Stomach (tissue), 9 donors: ENCODE data around the gene ATF5. TPM values are rescaled to one million over a fixed set of nuclear protein-coding genes. Genes with fewer than 3 reads are reported as not detected.

Experiments used
- DNase-seq, 2 donors: peaks; one replicate each; pipeline versions ENCODE4 v3.0.0 to v3.0.0-alpha.2; 2013 to 2019
- H3K27ac ChIP-seq, 5 donors: fragments of 200-600 bp in 4 of 5; sonication (generic) in 4 of 5; one replicate each; pipeline ENCODE4 v1.5.1; 2013 to 2019; ENCODE audit warnings: mild to moderate bottlenecking in 1 of 5, moderate library complexity in 1 of 5
- H3K27me3 ChIP-seq, 3 donors: fragments of 200-600 bp; sonication (generic); one replicate each; pipeline ENCODE4 v1.5.1; 2017 to 2019; ENCODE audit warnings: mixed run types in 1 of 3
- H3K36me3 ChIP-seq, 4 donors: fragments of 200-600 bp; sonication (generic); 1 replicate in 3 of 4; 2 replicates in 1 of 4; pipeline ENCODE4 v1.5.1; 2016 to 2019
- H3K4me1 ChIP-seq, 4 donors: fragments of 200-600 bp; sonication (generic); one replicate each; pipeline ENCODE4 v1.5.1; 2016 to 2019
- H3K4me3 ChIP-seq, 4 donors: fragments of 200-600 bp; sonication (generic) in 3 of 4; one replicate each; pipeline ENCODE4 v1.5.1; 2016 to 2019; ENCODE audit warnings: mild to moderate bottlenecking in 1 of 4
- H3K9me3 ChIP-seq, 4 donors: fragments of 200-600 bp; sonication (generic); one replicate each; pipeline ENCODE4 v1.5.1; 2016 to 2019
- CTCF ChIP-seq, 7 experiments: fragments of 450-650 bp in 4 of 7; fragments of 200-600 bp in 3 of 7; sonication (generic) in 3 of 7; IDR thresholded peaks; one replicate each; pipeline ENCODE4 v1.5.1; 2016 to 2019; ENCODE audit warnings: antibody characterized with exemption in 7 of 7, control low read depth in 2 of 7, mild to moderate bottlenecking in 1 of 7
- EP300 ChIP-seq: sonication (generic); formaldehyde crosslinking; IDR thresholded peaks from one replicate; pipeline ENCODE4 v1.6.1; 2017; ENCODE audit warnings: antibody characterized with exemption
- POLR2A ChIP-seq, 4 donors: fragments of 450-650 bp; IDR thresholded peaks; one replicate each; pipeline ENCODE4 v1.6.1; 2016; ENCODE audit warnings: antibody characterized with exemption in 4 of 4, control low read depth in 2 of 4, mild to moderate bottlenecking in 1 of 4, moderate library complexity in 1 of 4
- POLR2AphosphoS5 ChIP-seq, 3 donors: sonication (generic); formaldehyde crosslinking; IDR thresholded peaks; one replicate each; pipeline ENCODE4 v1.6.1; 2016; ENCODE audit warnings: antibody characterized with exemption in 3 of 3
- WGBS, 5 donors: extraction: QIAGEN DNeasy Blood & Tissue Kit in 3 of 5; methylation state at CpG; one replicate each; pipeline versions ENCODE4 v1.1.5 to v1.1.7; 2013 to 2018; 5-methylcytosine and 5-hydroxymethylcytosine counted together
- intact Hi-C: fragments of 100-400 bp; cut with DNase I; formaldehyde crosslinking; loops from one replicate; pipeline ENCODE4 v1.15.1; 2023; ENCODE audit warnings: low total_unique reads
- polyA plus RNA-seq, 3 donors: library from polyadenylated mRNA; stranded (reverse); fragments of 200-250 nt; gene quantifications; one replicate each; pipeline ENCODE4 v1.2.3, GENCODE V29; 2013
- total RNA-seq, 5 donors: library from RNA; depleted of rRNA; stranded (reverse); fragments of >200 nt; gene quantifications; one replicate each; pipeline versions ENCODE4 v1.1.0 to v1.2.3, GENCODE V29; 2014 to 2016
- donor health status: healthy with polysubstance abuse.
- donor health status: Bipolar disorder and iron deficiency.
- donor health status: healthy.

The ATF5 gene
- total and polyA plus RNA-seq, 8 donors: 2.2 to 40.3 (median 9.9) TPM

DNA sequence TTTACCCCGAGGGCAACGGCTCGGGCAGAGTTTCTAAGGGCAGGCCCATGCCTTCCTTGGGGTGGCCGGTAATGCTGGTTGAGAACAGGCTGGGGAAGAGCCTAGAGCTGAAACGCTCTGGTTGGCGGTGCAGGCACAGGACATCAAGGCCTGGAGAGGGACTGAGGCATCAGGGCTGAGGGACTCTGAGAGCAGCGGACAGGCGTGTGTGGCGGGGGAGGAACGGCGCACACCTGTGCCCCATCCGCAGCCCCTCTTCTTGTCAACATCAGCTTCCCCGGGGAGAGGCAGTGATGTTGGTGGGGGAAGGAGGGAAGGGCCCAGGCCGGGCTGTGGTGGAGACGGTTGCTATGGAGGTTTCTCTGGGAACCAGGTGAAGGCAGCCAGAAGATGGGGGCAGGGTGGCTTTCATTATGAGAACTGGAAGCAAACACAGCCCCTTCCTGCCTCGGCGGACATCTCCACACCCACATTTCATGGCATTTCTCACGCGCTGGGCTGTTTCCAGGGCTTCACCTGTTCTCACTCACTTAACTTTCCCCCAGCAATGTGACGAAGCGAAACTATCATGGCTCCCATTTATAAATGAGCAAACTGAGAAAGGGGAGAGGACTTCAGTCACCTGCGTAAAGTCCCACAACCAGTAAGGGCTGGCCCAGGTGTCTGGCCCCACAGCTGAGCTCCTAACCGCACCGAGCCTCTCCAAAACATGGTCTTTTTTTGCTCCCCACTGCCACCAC lies 8.2 kb upstream of the ATF5 start:
- H3K4me3 ChIP-seq: no peak overlapping the region
- H3K27ac ChIP-seq: no peak overlapping the region
- peak in 1 of 2 donors; percentile 60 for DNase-seq
- TF ChIP-seq POLR2A (IDR thresholded peaks at IDR 0.05) (no peak), CTCF (IDR thresholded peaks at IDR 0.05) (no peak), POLR2AphosphoS5 (IDR thresholded peaks at IDR 0.05) (no peak), EP300 (no peak)
- H3K4me1 ChIP-seq: peaks cover 0 to 40% (median 13%) of the 10 kb centered on the region in 4 donors
- WGBS, 5 donors: 84 to 87% (median 85%) methylated on average over 24 of the region's 24 CpGs
- H3K36me3 ChIP-seq: peaks cover 19 to 100% (median 76%) of the 10 kb centered on the region in 4 donors
- no peaks in the 10 kb centered on the region for H3K27me3 ChIP-seq
- intact Hi-C loops: no loop called here
- H3K9me3 ChIP-seq: no peaks in the 10 kb centered on the region

GRCh38 chr19:49921871-49922795 lies 6.9 kb upstream of the ATF5 start:
- intact Hi-C loops: no loop called here
- no peaks in the 10 kb centered on the region for H3K9me3 ChIP-seq
- DNase-seq: no peak
- H3K27ac ChIP-seq: no peak overlapping the region
- H3K27me3 ChIP-seq: no peaks in the 10 kb centered on the region
- 84 to 89% (median 85%) methylated on average over 21 to 22 of the region's 22 CpGs for WGBS, 5 donors
- H3K4me1 ChIP-seq: peaks cover 2 to 52% (median 20%) of the 10 kb centered on the region in 4 donors
- TF ChIP-seq EP300 (no peak), POLR2AphosphoS5 (IDR thresholded peaks at IDR 0.05) (no peak), POLR2A (IDR thresholded peaks at IDR 0.05) (no peak), CTCF (IDR thresholded peaks at IDR 0.05) (no peak)
- peaks cover 19 to 98% (median 75%) of the 10 kb centered on the region in 4 donors for H3K36me3 ChIP-seq
- no peak overlapping the region for H3K4me3 ChIP-seq

GRCh38 chr19:49923055-49924003 lies 5.7 kb upstream of the ATF5 start:
- H3K27ac ChIP-seq: no peak overlapping the region
- H3K9me3 ChIP-seq: no peaks in the 10 kb centered on the region
- no peak for DNase-seq
- peaks cover 14 to 64% (median 32%) of the 10 kb centered on the region in 4 donors for H3K4me1 ChIP-seq
- WGBS, 5 donors: 87 to 91% (median 90%) methylated on average over 31 of the region's 31 CpGs
- no peaks in the 10 kb centered on the region for H3K27me3 ChIP-seq
- H3K4me3 ChIP-seq: no peak overlapping the region
- intact Hi-C loops: no loop called here
- TF ChIP-seq EP300 (no peak), POLR2AphosphoS5 (IDR thresholded peaks at IDR 0.05) (no peak), CTCF (IDR thresholded peaks at IDR 0.05) (no peak), POLR2A (IDR thresholded peaks at IDR 0.05) (no peak)
- peaks cover 19 to 94% (median 72%) of the 10 kb centered on the region in 4 donors for H3K36me3 ChIP-seq
